GM21619 (cell line): Measurements from ENCODE around the gene MAF.

ENCODE experiments used
- ATAC-seq: cut with Tn5 transposase; IDR thresholded peaks from one replicate; pipeline ENCODE4 v1.9.1; 2021; ENCODE audit not compliant: unreplicated experiment

The MAF gene

DNA sequence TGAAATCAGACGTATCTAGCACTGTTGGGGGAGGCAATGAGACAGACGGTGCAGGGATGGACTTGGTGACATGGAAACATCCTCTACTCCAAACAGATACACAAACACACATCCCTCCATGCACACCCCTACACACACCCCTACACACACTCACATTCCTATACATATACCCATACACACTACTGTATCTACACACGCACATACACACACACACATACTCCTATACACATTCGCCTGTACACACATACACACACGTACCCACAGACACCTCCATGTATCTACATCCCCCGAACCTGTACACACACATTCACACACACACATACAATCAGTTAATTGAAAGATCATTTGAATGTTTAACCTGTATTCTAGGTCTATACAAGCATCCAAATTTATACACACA lies 53.5 kb downstream of the MAF start:
- no peak for ATAC-seq
